ENCODE data around the gene CCL22.

DNA sequence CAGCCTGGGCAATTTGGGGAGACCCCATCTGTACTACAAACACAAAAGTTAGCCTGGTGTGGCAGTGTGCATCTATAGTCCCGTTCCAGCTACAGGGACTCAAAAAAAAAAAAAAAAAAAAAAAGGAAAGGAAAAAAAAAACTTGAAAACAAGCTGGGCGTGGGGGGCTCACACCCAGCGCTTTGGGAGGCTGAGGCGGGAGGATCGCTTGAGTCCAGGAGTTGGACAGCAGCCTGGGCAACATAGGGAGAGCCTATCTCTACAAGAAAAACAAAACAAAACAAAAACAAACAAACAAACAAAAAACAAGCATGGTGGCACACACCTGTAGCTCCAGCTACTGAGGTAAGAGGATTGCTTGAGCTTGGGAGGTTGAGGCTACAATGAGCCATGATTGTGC, 33.1 kb downstream of the CCL22 start:
- TF ChIP-seq, protein P1, sequence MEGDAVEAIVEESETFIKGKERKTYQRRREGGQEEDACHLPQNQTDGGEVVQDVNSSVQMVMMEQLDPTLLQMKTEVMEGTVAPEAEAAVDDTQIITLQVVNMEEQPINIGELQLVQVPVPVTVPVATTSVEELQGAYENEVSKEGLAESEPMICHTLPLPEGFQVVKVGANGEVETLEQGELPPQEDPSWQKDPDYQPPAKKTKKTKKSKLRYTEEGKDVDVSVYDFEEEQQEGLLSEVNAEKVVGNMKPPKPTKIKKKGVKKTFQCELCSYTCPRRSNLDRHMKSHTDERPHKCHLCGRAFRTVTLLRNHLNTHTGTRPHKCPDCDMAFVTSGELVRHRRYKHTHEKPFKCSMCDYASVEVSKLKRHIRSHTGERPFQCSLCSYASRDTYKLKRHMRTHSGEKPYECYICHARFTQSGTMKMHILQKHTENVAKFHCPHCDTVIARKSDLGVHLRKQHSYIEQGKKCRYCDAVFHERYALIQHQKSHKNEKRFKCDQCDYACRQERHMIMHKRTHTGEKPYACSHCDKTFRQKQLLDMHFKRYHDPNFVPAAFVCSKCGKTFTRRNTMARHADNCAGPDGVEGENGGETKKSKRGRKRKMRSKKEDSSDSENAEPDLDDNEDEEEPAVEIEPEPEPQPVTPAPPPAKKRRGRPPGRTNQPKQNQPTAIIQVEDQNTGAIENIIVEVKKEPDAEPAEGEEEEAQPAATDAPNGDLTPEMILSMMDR (IDR thresholded peaks at IDR 0.05; ENCODE audit: low read length) = no peak
- no peak for TF ChIP-seq EZH2 (optimal IDR thresholded peaks at IDR 0.05; ENCODE audit: low read depth, low read length)

All from MM.1S (cell line).